Muscle of leg (tissue), 11 donors: Measurements from ENCODE around the gene TMEM220. TPM values are rescaled to one million over a fixed set of nuclear protein-coding genes. Genes with fewer than 3 reads are reported as not detected.
A peak's percentile ranks its signal among the peaks of the same experiment; 100 is the strongest.

ENCODE experiments used
- DNase-seq: peaks from one replicate; pipeline ENCODE4 v3.0.0; 2013
- H3K27ac ChIP-seq: one replicate; pipeline ENCODE4 v1.5.1; 2013; ENCODE audit warnings: mild to moderate bottlenecking, low read length, control low read depth
- H3K27me3 ChIP-seq: one replicate; pipeline ENCODE4 v1.6.1; 2013; ENCODE audit warnings: low read length; ENCODE audit not compliant: control insufficient read depth, insufficient read depth
- H3K36me3 ChIP-seq: one replicate; pipeline ENCODE4 v1.6.1; 2013; ENCODE audit warnings: low read length; ENCODE audit not compliant: control insufficient read depth, insufficient read depth
- H3K4me1 ChIP-seq: one replicate; pipeline ENCODE4 v1.6.1; 2013; ENCODE audit warnings: low read length; ENCODE audit not compliant: control insufficient read depth, insufficient read depth
- H3K4me3 ChIP-seq: one replicate; pipeline ENCODE4 v1.5.1; 2013; ENCODE audit warnings: low read length, control low read depth
- H3K9me3 ChIP-seq: replicated peaks from 2 replicates; pipeline ENCODE4 v1.6.1; 2013; ENCODE audit warnings: low read depth, low read length; ENCODE audit not compliant: control insufficient read depth
- WGBS: methylation state at CpG from one replicate; pipeline ENCODE4 v1.1.5; 2013; ENCODE audit warnings: missing lambda C conversion rate; ENCODE audit not compliant: insufficient coverage; 5-methylcytosine and 5-hydroxymethylcytosine counted together
- polyA plus RNA-seq, 8 donors: library from polyadenylated mRNA; unstranded; fragments of 120-200 nt; gene quantifications; one replicate each; pipeline versions ENCODE4 v1.2.1 to v1.2.3, GENCODE V29; 2013; ENCODE audit warnings: inconsistent platforms in 1 of 8, low replicate concordance in 1 of 8; ENCODE audit not compliant: insufficient read length in 8 of 8, insufficient read depth in 1 of 8
- total RNA-seq: library from RNA; stranded (reverse); fragments of 120-200 nt; gene quantifications from one replicate; pipeline ENCODE4 v1.2.4, GENCODE V29; 2013

TMEM220 gene
- total and polyA plus RNA-seq, 9 donors, result 5.1 to 13.4 (median 7.5) TPM

DNA sequence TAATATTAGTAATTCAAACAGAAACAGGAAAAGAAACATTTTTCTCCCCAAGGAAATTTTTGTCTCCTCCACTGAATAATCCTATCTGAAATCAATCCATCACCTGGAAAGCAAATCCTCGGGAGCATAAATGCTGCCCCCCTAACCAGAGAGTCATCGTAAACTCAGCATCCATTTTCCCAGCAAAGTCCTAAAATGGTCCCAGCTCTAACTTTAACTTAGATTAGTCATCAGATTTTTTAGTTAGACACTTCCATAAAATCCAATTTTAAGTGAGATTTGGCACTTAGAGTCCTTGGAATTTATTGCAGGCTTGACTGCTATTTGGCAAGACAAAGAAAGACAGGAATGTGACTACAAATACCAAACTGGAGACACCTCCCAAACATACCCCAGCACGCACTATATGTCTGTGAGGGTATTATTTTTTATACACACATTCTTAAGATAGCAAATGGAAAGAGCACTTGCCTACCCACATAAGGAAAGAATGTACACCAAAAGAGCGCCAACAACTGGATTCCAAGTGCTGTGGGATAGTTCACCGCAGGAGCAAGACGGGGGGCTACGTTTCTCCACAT lies 47.9 kb downstream of the TMEM220 start:
- Histone ChIP-seq H3K9me3 (no peaks in the 10 kb centered on the region), H3K27me3 (no peaks in the 10 kb centered on the region), H3K4me1 (peaks cover 2% of the 10 kb centered on the region), H3K4me3 (no peak overlapping the region), H3K36me3 (peaks cover 56% of the 10 kb centered on the region), H3K27ac (peak overlapping the region; percentile 17)
- peak; percentile 32 for DNase-seq
- WGBS, result 57% methylated on average over 2 of the region's 7 CpGs

DNA sequence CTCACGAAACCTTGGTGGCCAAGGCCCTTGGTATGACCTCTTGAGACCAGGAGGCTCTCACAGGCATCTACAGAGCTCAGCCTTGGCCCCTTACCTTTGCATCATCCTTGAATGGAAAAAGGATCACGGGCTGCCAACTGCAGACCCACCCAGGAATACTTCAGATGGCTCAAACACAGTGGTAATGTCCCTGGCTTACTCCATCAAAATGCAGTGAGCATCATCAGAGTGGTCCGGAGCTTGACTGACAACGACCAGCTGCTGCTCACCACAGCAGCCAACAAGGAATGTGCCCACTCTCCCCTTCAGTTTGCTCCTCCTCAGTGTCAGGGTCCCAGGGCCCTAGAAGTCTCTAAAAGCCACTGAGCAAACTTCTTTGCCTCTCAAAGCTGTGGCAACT lies 55.1 kb downstream of the TMEM220 start:
- DNase-seq, result peak; percentile 51
- peaks cover 20% of the 10 kb centered on the region for H3K36me3 ChIP-seq
- H3K9me3 ChIP-seq, result no peaks in the 10 kb centered on the region
- peak overlapping the region; percentile 74 for H3K27ac ChIP-seq
- peaks cover 13% of the 10 kb centered on the region for H3K4me1 ChIP-seq
- no peak overlapping the region for H3K4me3 ChIP-seq
- no peaks in the 10 kb centered on the region for H3K27me3 ChIP-seq
- 82% methylated on average over 4 of the region's 4 CpGs for WGBS

DNA sequence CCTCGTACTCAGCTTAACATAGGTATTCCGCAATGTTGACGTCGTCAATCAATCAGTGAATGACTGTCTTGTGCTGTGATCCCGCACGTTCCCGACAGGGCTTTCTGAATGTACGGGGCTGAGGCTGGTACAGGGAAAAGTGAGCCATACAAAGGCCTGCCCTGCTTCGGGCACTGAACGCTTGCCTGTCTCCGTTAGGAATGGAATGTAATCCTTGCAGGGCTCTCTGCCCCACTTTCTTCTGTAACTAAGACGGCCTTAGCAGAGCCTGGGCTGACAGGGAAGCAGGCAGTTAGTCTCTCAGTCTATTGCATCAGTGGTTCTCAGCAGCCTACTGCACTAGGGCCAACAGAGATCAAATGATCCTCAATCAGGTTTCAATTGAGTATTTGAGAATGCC lies 56.5 kb downstream of the TMEM220 start:
- Histone ChIP-seq H3K4me3 (no peak overlapping the region), H3K27me3 (no peaks in the 10 kb centered on the region), H3K27ac (peak overlapping the region; percentile 74), H3K9me3 (no peaks in the 10 kb centered on the region), H3K36me3 (peaks cover 11% of the 10 kb centered on the region), H3K4me1 (peaks cover 13% of the 10 kb centered on the region)
- 86% methylated on average over 12 of the region's 12 CpGs for WGBS
- DNase-seq, result peak; percentile 55

DNA sequence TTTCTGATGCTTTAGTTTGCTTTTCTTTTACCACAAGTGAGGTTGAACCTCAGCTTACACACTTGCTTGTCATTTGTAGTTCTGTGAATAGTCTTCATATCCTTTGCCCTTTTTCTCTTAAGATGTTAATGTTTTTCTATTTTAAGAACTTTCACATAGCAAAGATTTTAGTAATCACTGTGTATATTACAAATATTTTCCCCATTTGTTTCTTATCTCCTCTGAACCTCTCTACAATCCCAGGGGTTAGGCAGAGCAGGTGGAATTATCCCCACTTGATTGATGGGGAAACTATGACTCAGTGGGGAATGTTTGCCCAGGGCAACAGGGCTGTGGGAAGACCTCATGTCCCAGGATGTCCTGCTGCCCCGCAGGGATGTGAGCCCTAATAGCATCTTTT lies 61.0 kb downstream of the TMEM220 start:
- Histone ChIP-seq H3K4me3 (no peak overlapping the region), H3K27me3 (no peaks in the 10 kb centered on the region), H3K27ac (no peak overlapping the region), H3K4me1 (peaks cover 10% of the 10 kb centered on the region), H3K9me3 (no peaks in the 10 kb centered on the region), H3K36me3 (no peaks in the 10 kb centered on the region)
- WGBS, result no CpG with 5 or more reads among the region's 1 CpG
- DNase-seq, result no peak

DNA sequence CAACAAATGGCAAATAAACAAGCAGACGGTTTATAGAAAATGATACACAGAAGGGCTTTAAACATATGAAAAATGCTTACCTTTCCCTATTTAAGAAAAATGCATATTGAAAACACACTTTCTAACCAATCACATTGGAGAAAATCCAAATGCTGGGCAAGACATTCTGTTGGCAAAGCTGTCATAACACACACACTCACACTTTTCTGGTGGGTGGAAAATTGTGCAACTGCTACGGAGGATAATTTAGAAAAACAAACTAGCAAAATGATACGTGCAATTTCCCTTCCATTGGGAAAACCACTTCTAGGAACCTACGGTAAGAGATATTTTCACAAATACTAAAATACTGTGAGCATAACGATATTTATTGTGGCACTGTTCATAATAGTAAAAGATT lies 62.9 kb downstream of the TMEM220 start:
- Histone ChIP-seq H3K36me3 (no peaks in the 10 kb centered on the region), H3K4me3 (no peak overlapping the region), H3K4me1 (peaks cover 20% of the 10 kb centered on the region), H3K9me3 (no peaks in the 10 kb centered on the region), H3K27me3 (no peaks in the 10 kb centered on the region), H3K27ac (no peak overlapping the region)
- WGBS, result no CpG with 5 or more reads among the region's 5 CpGs
- DNase-seq, result no peak

DNA sequence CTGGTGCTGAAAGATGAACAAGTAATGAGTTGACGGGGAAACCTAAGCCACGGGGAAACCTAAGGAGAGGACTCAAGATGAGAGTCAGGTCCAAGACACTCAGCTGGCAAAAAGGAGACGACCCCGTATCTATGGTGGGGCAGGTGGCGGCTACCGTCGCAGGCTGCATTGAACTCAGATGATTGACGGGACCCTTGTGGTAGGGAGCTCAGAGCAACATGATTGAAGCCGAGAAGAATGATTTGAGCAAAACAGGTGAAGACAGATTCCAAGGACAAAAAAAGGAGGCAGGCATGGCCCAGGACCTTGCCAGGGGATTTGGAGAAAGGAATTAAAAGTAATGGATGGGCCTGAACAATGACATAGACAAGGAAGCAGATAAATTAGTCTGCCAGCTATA lies 65.3 kb downstream of the TMEM220 start:
- Histone ChIP-seq H3K36me3 (peaks cover 3% of the 10 kb centered on the region), H3K4me3 (no peak overlapping the region), H3K27me3 (no peaks in the 10 kb centered on the region), H3K4me1 (peaks cover 35% of the 10 kb centered on the region), H3K9me3 (no peaks in the 10 kb centered on the region), H3K27ac (peak overlapping the region; percentile 71)
- DNase-seq, result peak; percentile 68
- WGBS, result 82% methylated on average over 9 of the region's 9 CpGs

Other genes with a start within 250 kb of the TMEM220 start
- gene MYH1, start 211.5 kb downstream of the TMEM220 start, total RNA-seq, result 3.4 TPM
- gene MYH1, start 211.5 kb downstream of the TMEM220 start, polyA plus RNA-seq, result 10 to 100 TPM in 4 of 8 donors, 1 to 10 TPM in 4; 4.1 to 18.4 (median 9.1) TPM
- 42.5 TPM for gene MYH2, start 180.4 kb downstream of the TMEM220 start, total RNA-seq
- 10 to 100 TPM in 7 of 8 donors, 1 to 10 TPM in 1; 4.1 to 53.3 (median 25.7) TPM for gene MYH2, start 180.4 kb downstream of the TMEM220 start, polyA plus RNA-seq
- gene MYH3, start 72.7 kb downstream of the TMEM220 start, total RNA-seq, result 10,246 TPM
- gene MYH3, start 72.7 kb downstream of the TMEM220 start, polyA plus RNA-seq, result over 10,000 TPM in 6 of 8 donors, 1,000 to 10,000 TPM in 2; 7,710 to 16,147 (median 12,206) TPM
- gene SCO1, start 32.5 kb downstream of the TMEM220 start, total RNA-seq, result 26.8 TPM
- gene SCO1, start 32.5 kb downstream of the TMEM220 start, polyA plus RNA-seq, result 10 to 100 TPM; 22.2 to 25.9 (median 24.2) TPM
- gene ADPRM, start 32.4 kb downstream of the TMEM220 start, total RNA-seq, result 16.3 TPM
- 10 to 100 TPM; 14.7 to 18.4 (median 15.8) TPM for gene ADPRM, start 32.4 kb downstream of the TMEM220 start, polyA plus RNA-seq
- not detected for gene TMEM238L, start 74.1 kb upstream of the TMEM220 start, total RNA-seq
- under 1 TPM in 5 of 8 donors, not detected in 3; 0.09 to 0.35 (median 0.11) TPM for gene TMEM238L, start 74.1 kb upstream of the TMEM220 start, polyA plus RNA-seq
- 0.04 TPM for gene PIRT, start 108.1 kb upstream of the TMEM220 start, total RNA-seq
- under 1 TPM in 7 of 8 donors, not detected in 1; 0.04 to 0.34 (median 0.05) TPM for gene PIRT, start 108.1 kb upstream of the TMEM220 start, polyA plus RNA-seq